ENCODE data around the gene PER1. TPM values are rescaled to one million over a fixed set of nuclear protein-coding genes. Genes with fewer than 3 reads are reported as not detected.

PER1 gene
- total and polyA plus RNA-seq, 2 of the 13 experiments (the other 11 are each of a cell fraction or from before 2014, with no cell fraction given) = 2.6 to 3.6 TPM

- peak; percentile 73 for TF ChIP-seq TEAD3 (CRISPR knock-in tag; optimal IDR thresholded peaks at IDR 0.05; ENCODE audit: borderline replicate concordance)
- peak; percentile 88 for TF ChIP-seq TOPORS (CRISPR knock-in tag; IDR thresholded peaks at IDR 0.05)
- TF ChIP-seq PITX1 (CRISPR knock-in tag; IDR thresholded peaks at IDR 0.05) = peak; percentile 73
- TF ChIP-seq FOXC1 (CRISPR knock-in tag; IDR thresholded peaks at IDR 0.05; ENCODE audit: borderline replicate concordance) = 0 out of 2 replicates have a peak, but pooled peaks have one; percentile 22
- no peak for TF ChIP-seq ZNF557 (CRISPR knock-in tag; IDR thresholded peaks at IDR 0.05)
- peak; percentile 84; the same call in 1 of the 2 replicates for TF ChIP-seq ZNF34 (CRISPR knock-in tag; IDR thresholded peaks at IDR 0.05; ENCODE audit: borderline replicate concordance)
- TF ChIP-seq ZNF839 (CRISPR knock-in tag; IDR thresholded peaks at IDR 0.05; ENCODE audit: borderline replicate concordance) = no peak
- peak; percentile 46; the same call in 1 of the 2 replicates for TF ChIP-seq ZNF800 (CRISPR knock-in tag; IDR thresholded peaks at IDR 0.05)
- 0 out of 2 replicates have a peak, but pooled peaks have one; percentile 14 for TF ChIP-seq ZSCAN9 (CRISPR knock-in tag; IDR thresholded peaks at IDR 0.05; ENCODE audit: borderline replicate concordance)
- TF ChIP-seq REPIN1 (CRISPR knock-in tag; IDR thresholded peaks at IDR 0.05; ENCODE audit: borderline replicate concordance, low read depth) = peak; percentile 47
- 0 out of 2 replicates have a peak, but pooled peaks have one; percentile 22 for TF ChIP-seq PRDM10 (CRISPR knock-in tag; IDR thresholded peaks at IDR 0.05; ENCODE audit: low read depth)
- 0 out of 2 replicates have a peak, but pooled peaks have one; percentile 44 for TF ChIP-seq ZFP82 (CRISPR knock-in tag; IDR thresholded peaks at IDR 0.05; ENCODE audit: borderline replicate concordance)
- no peak for TF ChIP-seq HMG20B (CRISPR knock-in tag; conservative IDR thresholded peaks at IDR 0.05)
- TF ChIP-seq ZNF33B (CRISPR knock-in tag; IDR thresholded peaks at IDR 0.05) = no peak
- 0 out of 2 replicates have a peak, but pooled peaks have one; percentile 45 for TF ChIP-seq ZNF761 (CRISPR knock-in tag; conservative IDR thresholded peaks at IDR 0.05)
Observed at GRCh38 chr17:8119581-8120519, 32.4 kb downstream of the PER1 start (continued).

All from HepG2 (cell line).